NCI-H510A (cell line): ENCODE measurements around the gene TTC39A.
"Not testable (repeated sequence)": the region's sequence is repeated elsewhere in the genome, so short reads cannot be mapped to it uniquely, and the experiment has no call there.

Source experiments
- DNase-seq: peaks from one replicate; lab custom pipeline; 2025; lab: John Stamatoyannopoulos, UW

TTC39A gene

GRCh38 chr1:51336711-51337110 is 6.3 kb upstream of the TTC39A start:
- no peak for DNase-seq

- no peak for DNase-seq
Measured at GRCh38 chr1:51336004-51336403, 5.6 kb upstream of the TTC39A start.

- peak; percentile 49 for DNase-seq
Measured at GRCh38 chr1:51331206-51332100, 1.1 kb upstream of the TTC39A start.

- DNase-seq = peak; percentile 82
Measured at GRCh38 chr1:51329443-51330325, 678 bp downstream of the TTC39A start.

GRCh38 chr1:51328926-51329325 is 1.4 kb downstream of the TTC39A start:
- DNase-seq = no peak

- DNase-seq = no peak
Measured at GRCh38 chr1:51328279-51328678, 2.1 kb downstream of the TTC39A start.

GRCh38 chr1:51327386-51327785 is 3.0 kb downstream of the TTC39A start:
- no peak for DNase-seq

- DNase-seq = no peak
Measured at GRCh38 chr1:51326839-51327238, 3.5 kb downstream of the TTC39A start.

- DNase-seq = no peak
Measured at GRCh38 chr1:51325878-51326755, 4.2 kb downstream of the TTC39A start.

GRCh38 chr1:51325391-51325790 is 5.0 kb downstream of the TTC39A start:
- no peak for DNase-seq

GRCh38 chr1:51325011-51325385 is 5.4 kb downstream of the TTC39A start:
- DNase-seq = not testable (repeated sequence)

- no peak for DNase-seq
Measured at GRCh38 chr1:51324251-51325010, 5.9 kb downstream of the TTC39A start.

- no peak for DNase-seq
Measured at GRCh38 chr1:51323778-51324177, 6.6 kb downstream of the TTC39A start.

- DNase-seq = no peak
Measured at GRCh38 chr1:51322417-51323101, 7.8 kb downstream of the TTC39A start.

GRCh38 chr1:51321924-51322280 is 8.5 kb downstream of the TTC39A start:
- DNase-seq = no peak

GRCh38 chr1:51320967-51321923 is 9.1 kb downstream of the TTC39A start:
- DNase-seq = no peak

- DNase-seq = no peak
Measured at GRCh38 chr1:51317798-51318197, 12.6 kb downstream of the TTC39A start.

GRCh38 chr1:51316846-51317120 is 13.6 kb downstream of the TTC39A start:
- no peak for DNase-seq

- peak; percentile 56 for DNase-seq
Measured at GRCh38 chr1:51316113-51316845, 14.1 kb downstream of the TTC39A start.
